ENCODE results near the gene PITPNC1.

DNA sequence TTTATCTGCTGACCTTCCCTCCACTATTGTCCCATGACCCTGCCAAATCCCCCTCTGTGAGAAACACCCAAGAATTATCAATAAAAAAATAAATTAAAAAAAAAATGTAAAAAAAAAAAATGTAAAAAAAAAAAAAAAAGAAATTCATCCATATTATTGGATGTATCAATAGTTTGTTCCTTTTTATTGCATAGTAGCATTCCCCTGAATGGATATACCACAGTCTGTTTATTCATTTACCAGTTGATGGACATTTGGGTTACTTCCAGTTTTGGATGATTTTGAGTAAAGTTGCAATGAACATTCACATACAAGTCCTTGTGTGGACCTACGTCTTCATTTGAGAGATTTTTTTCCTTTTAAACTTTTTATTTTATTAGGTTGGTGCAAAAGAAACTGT lies 94.0 kb downstream of the PITPNC1 start:
- TF ChIP-seq, protein P1, sequence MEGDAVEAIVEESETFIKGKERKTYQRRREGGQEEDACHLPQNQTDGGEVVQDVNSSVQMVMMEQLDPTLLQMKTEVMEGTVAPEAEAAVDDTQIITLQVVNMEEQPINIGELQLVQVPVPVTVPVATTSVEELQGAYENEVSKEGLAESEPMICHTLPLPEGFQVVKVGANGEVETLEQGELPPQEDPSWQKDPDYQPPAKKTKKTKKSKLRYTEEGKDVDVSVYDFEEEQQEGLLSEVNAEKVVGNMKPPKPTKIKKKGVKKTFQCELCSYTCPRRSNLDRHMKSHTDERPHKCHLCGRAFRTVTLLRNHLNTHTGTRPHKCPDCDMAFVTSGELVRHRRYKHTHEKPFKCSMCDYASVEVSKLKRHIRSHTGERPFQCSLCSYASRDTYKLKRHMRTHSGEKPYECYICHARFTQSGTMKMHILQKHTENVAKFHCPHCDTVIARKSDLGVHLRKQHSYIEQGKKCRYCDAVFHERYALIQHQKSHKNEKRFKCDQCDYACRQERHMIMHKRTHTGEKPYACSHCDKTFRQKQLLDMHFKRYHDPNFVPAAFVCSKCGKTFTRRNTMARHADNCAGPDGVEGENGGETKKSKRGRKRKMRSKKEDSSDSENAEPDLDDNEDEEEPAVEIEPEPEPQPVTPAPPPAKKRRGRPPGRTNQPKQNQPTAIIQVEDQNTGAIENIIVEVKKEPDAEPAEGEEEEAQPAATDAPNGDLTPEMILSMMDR (IDR thresholded peaks at IDR 0.05), result no peak
- TF ChIP-seq POLR2AphosphoS5 (IDR thresholded peaks at IDR 0.05) (no peak), POLR2A (IDR thresholded peaks at IDR 0.05) (no peak)

Data from breast epithelium (tissue), 3 donors.